CD4-positive, alpha-beta T cell treated with Interferon alpha-2 for 1 hour (primary cell): Measurements from ENCODE around the gene STT3B.
A peak's percentile ranks its signal among the peaks of the same experiment; 100 is the strongest.
"Not testable (repeated sequence)": the region's sequence is repeated elsewhere in the genome, so short reads cannot be mapped to it uniquely, and the experiment has no call there.

ENCODE experiments used
- DNase-seq, 2 donors: peaks; one replicate each; pipeline ENCODE4 v3.0.0-alpha.2; 2020 to 2022

The STT3B gene

GRCh38 chr3:31532587-31533168 lies at the start of gene STT3B:
TSS of gene STT3B (plus strand) at chr3:31532925. CDS start at chr3:31532999, 74 bp downstream.
- peak; percentile 85 to 87 for DNase-seq

- DNase-seq, result no peak
Measured at GRCh38 chr3:31483776-31484175, 48.9 kb upstream of the STT3B start.

- no peak for DNase-seq
Measured at GRCh38 chr3:31485196-31485595, 47.5 kb upstream of the STT3B start.

- no peak for DNase-seq
Measured at GRCh38 chr3:31486865-31487533, 45.7 kb upstream of the STT3B start.

- DNase-seq, result no peak
Measured at GRCh38 chr3:31488475-31489017, 44.2 kb upstream of the STT3B start.

- DNase-seq, result no peak
Measured at GRCh38 chr3:31490502-31490901, 42.2 kb upstream of the STT3B start.

- DNase-seq, result no peak
Measured at GRCh38 chr3:31491660-31492059, 41.1 kb upstream of the STT3B start.

- DNase-seq, result no peak
Measured at GRCh38 chr3:31493149-31493548, 39.6 kb upstream of the STT3B start.

- no peak for DNase-seq
Measured at GRCh38 chr3:31495971-31496665, 36.6 kb upstream of the STT3B start.

- no peak for DNase-seq
Measured at GRCh38 chr3:31498791-31499190, 33.9 kb upstream of the STT3B start.

GRCh38 chr3:31499281-31499680 lies 33.4 kb upstream of the STT3B start:
- no peak for DNase-seq

GRCh38 chr3:31502803-31503221 lies 29.9 kb upstream of the STT3B start:
- peak in 1 of 2 donors; percentile 14 for DNase-seq

GRCh38 chr3:31503456-31503855 lies 29.3 kb upstream of the STT3B start:
- no peak for DNase-seq

GRCh38 chr3:31504230-31504629 lies 28.5 kb upstream of the STT3B start:
- DNase-seq, result no peak

- DNase-seq, result no peak
Measured at GRCh38 chr3:31505371-31506048, 27.2 kb upstream of the STT3B start.

GRCh38 chr3:31506515-31506914 lies 26.2 kb upstream of the STT3B start:
- DNase-seq, result not testable (repeated sequence)

- no peak for DNase-seq
Measured at GRCh38 chr3:31508452-31509146, 24.1 kb upstream of the STT3B start.

GRCh38 chr3:31509147-31509728 lies 23.5 kb upstream of the STT3B start:
- no peak for DNase-seq

GRCh38 chr3:31514570-31514969 lies 18.2 kb upstream of the STT3B start:
- DNase-seq, result no peak

GRCh38 chr3:31515486-31516284 lies 17.0 kb upstream of the STT3B start:
- no peak for DNase-seq

GRCh38 chr3:31516757-31517156 lies 16.0 kb upstream of the STT3B start:
- no peak for DNase-seq
